NCI-H1048 (cell line): ENCODE measurements around the gene CREB5.
"Not testable (repeated sequence)": the region's sequence is repeated elsewhere in the genome, so short reads cannot be mapped to it uniquely, and the experiment has no call there.

Experiments
- DNase-seq: peaks from one replicate; lab custom pipeline; 2025; lab: John Stamatoyannopoulos, UW

The CREB5 gene

DNA sequence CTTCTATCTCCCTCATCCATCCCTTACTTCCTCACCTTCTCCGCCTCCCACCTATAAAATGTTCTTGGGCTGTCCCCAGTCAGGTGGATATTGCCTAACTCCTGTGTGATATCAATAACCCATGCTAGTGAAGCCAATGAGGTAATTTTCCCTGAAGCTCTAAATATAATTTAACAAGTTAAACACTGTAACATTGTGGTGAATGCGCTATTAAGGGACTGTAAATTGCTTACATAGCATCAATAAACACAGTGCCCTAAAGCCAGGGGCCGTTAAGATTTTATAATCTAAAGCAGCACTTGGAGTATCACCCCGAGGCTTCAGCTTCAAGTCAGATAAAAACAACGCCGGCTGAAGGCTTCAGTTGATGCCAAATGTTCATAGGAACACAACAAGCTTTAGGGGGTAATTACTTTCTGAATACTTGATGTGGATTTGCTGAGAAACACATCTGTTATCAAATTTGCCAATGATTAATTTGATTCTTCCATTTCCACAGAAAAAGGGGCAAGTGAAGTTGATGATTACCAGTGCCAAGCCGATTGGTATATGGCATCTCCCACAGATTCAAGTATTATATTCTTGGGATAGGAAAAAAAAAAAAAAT lies 138.4 kb downstream of the CREB5 start:
- DNase-seq, result no peak

DNA sequence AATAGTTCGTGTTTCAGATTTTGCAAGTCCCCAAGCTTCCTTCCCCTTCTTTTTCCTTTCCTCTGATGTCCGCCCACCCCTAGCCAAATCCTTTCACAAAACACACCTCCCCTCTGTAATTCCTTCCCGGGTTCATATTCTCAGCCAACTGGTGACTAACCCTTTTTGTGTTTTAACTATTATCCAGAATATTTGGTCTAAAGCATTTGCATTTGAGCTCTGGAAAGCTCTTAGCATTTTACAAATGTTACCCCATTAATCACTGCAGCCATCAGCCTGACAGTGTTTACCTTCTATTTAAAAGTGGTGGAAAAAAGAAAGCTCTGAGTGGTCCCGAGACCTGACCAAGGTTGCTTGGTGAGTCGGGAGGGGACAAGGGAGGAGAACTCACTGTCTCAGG lies 139.0 kb downstream of the CREB5 start:
- no peak for DNase-seq

DNA sequence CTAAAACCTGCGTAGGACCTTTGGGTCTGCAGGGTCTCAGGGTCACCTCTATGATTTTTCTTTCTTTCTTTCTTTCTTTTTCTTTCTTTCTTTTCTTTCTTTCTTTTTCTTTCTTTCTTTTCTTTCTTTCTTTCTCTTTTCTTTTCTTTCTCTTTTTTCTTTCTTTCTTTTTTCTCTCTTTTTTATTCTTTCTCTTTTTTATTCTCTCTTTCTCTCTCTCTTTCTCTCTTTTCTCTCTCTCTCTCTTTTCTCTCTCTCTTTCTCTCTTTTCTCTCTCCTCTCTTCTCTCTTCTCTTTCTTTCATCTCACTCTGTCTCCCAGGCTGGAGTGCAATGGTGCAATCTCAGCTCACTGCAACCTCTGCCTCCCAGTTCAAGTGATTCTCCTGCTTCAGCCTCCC lies 139.4 kb downstream of the CREB5 start:
- DNase-seq, result not testable (repeated sequence)

- no peak for DNase-seq
Observed at GRCh38 chr7:28554802-28555471, 142.6 kb downstream of the CREB5 start.

GRCh38 chr7:28556025-28556424 lies 143.7 kb downstream of the CREB5 start:
- no peak for DNase-seq

GRCh38 chr7:28556671-28557070 lies 144.4 kb downstream of the CREB5 start:
- no peak for DNase-seq

DNA sequence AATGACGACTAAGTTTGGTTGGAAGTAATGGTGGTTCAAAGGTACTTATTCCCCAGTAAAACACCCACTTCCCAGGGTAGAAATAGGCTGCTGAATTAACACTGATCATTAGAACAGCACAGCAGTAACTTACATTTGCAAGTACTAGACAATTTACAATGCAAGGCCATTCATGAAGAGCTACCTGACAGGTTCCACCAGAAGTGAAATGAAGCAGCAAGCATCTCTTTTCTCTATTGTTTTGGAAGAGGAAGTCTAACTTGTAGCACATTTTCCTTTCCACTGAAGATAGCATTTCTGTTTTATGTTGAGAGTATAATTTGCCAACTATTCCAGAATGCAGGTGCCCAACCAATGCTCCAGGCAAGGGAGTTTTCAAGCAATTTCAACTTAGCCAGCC lies 145.9 kb downstream of the CREB5 start:
- peak; percentile 77 for DNase-seq

DNA sequence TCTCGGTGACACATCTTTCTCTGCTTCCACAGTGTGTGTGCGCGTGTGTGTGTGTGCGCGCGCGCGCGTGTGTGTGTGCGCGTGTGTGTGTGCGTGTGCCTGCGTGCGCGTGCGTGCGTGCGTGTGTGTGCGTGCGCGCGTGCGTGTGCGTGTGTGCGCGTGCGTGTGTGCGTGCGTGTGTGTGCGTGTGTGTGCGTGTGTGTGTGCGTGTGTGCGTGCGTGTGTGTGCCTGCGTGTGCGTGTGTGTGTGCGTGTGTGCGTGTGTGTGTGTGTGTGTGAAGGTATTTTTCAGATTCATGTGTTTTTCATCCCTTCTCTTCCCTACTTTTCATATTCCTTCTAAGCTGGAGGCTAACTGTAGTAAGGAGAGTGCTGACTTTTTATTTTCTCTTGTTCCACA lies 148.4 kb downstream of the CREB5 start:
- DNase-seq, result no peak

- no peak for DNase-seq
Observed at GRCh38 chr7:28564033-28564432, 151.7 kb downstream of the CREB5 start.

GRCh38 chr7:28564755-28565374 lies 152.5 kb downstream of the CREB5 start:
- DNase-seq, result no peak

GRCh38 chr7:28565980-28566379 lies 153.7 kb downstream of the CREB5 start:
- DNase-seq, result no peak

DNA sequence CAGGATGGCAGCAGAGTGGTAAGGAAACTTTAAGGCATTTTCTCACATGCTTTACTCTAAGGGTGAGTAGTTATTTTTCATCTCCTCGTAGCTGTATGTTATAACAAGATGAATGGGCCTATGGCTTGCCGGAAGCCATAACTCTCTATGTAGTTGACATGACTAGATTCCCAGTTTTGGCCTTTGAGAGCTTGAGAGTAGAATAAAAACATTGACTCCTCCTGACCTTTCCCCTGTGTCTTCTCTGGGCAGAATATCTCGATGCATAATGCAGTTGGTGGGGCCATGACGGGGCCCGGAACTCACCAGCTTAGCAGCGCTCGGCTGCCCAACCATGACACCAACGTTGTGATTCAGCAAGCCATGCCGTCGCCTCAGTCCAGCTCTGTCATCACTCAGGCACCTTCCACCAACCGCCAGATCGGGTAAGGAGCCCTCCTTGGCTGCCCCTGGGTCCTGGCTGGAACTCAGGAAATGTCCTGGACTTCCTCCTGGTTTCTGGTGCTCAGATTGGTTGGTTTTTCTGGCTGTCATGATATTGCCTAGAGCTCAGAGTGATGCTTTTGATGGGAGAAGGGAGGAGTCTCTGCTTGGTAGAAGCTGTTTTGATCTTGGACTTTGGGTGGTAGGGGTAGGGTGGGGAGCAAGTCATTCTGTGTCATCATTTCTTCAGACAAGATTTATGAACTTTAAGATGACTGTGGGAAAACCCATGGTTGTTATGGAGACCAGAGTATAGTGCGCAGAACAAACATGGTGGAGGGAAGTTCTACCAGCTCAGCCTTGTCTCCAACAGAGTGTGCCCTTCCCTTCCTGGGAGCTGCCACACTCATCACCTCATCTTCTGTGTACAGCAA lies 158.0 kb downstream of the CREB5 start:
- no peak for DNase-seq

GRCh38 chr7:28570970-28571288 lies 158.6 kb downstream of the CREB5 start:
- no peak for DNase-seq

DNA sequence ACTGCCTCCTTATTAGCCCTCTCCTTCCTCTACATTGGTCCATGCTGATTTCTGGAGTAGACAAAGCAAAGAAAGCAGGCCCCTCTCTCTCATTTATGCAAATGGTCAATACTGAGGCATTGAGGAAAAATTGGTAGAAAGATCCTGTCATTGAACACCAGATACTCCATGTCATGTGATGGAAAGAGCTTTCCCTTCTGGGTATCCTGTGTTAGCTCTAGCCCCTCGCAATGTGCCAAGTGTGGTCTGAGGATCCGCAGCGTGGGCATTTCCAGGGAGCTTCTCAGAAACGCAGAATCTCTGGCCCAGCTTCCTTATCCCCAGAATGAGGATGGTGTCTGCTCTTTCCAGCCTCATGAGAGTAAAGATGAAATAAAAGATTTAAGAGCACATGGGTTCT lies 159.1 kb downstream of the CREB5 start:
- DNase-seq, result no peak

DNA sequence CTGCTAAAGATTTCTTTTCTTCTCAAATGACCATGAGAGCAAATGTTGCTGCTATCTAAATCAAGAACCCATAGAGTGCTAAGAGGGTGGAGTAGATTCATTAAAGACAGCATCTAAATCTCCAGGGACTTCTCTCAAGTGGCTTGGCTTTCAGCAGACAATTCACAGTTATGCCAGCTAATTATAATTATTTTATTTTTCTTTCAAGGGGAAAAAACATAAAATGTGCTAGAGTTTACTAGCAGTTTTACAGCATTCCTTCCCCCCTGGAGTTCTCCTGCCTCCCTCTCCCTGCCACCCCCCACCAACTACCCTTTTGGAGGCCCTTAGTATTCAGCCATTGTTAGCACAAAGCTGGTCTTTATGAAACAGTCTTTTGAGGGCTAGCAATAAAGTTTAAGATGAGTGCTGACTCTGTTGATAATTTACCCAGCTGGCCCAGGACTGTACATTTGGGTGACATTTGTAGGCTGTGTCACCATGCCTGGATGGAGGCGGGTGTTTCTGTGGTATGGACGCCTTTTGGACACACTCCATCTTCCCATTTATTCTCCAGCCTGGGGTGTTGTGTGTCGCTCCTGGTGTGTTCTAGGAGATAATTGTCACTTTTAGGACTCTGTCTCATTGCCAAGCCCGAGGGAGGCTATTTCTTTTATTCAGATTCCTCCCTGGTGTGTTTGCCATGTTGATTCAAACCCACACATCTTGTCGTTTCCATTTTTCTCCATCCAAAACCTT lies 160.2 kb downstream of the CREB5 start:
- DNase-seq, result no peak

- peak; percentile 50 for DNase-seq
Observed at GRCh38 chr7:28573059-28573553, 160.8 kb downstream of the CREB5 start.

DNA sequence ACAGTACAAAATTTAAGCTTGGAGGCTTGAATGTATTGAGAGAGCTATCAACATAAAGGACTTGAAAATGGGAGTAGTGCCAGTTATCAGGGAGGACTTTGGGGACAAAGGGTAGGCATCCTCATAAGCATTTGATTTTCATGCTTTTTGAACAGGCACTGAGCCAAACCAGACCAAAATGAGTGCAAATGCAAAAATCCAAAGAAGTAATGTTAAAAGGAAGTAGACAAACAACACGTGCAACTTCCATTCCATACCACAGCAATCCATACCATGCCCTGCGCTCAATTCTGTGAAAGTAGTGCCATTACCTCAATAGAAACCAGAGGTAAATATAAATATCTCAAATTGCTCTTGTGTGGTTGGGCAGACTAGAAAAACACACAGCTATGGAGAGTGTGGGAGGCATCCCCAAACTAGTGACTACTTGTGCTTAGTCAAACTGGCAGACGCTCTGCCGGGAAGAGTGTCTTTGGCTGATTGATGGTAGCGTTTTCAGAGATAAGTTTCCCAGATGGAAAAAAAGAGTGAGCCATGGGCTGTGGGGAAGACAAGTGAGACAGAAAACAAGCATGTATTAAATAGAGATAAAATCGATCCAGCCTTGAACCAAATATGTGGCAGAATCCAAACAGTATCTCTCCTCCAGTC lies 161.5 kb downstream of the CREB5 start:
- DNase-seq, result no peak

GRCh38 chr7:28575241-28575643 lies 162.9 kb downstream of the CREB5 start:
- no peak for DNase-seq

DNA sequence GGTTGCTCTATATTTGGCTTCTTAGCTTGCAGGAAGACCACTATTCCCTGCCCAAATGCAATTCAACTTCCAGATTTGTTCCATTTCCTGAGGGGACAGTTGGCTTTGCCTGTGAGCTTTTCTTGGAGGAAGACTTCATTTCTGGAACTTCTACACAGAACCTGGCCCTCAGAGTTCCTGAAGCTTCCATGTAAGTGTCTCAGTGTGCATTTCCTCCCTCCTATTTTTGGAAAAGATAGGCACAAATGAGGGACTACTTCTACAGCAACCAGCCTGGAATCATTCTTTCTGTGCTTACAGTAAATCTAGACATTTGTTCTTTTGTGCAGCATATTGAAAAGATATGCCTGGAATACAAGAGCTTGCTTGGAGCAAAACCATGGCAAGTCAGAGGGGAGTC lies 164.3 kb downstream of the CREB5 start:
- no peak for DNase-seq

DNA sequence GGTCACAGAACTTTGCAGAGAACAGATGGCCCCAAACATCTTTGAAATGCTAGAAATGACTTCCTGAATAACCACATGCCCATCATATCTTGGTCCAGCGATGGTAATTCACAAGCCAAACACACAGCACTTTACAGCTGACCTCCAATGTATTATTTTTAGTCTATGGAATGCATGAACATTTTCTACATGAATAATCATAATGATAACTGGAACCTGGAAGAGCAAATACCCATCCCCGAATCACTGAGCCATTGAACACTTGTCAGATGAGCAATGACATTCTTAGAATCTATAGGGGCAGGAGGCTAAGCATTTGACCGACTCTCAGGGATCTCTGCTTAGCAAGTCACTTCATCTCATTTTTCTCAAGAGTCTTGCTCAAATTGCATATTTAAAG lies 167.3 kb downstream of the CREB5 start:
- no peak for DNase-seq

GRCh38 chr7:28580665-28581064 lies 168.3 kb downstream of the CREB5 start:
- no peak for DNase-seq
